CD4-positive, alpha-beta T cell (primary cell): ENCODE measurements around the gene PIK3AP1. TPM values are rescaled to one million over a fixed set of nuclear protein-coding genes. Genes with fewer than 3 reads are reported as not detected.

Source experiments
- ATAC-seq: fragments of 200-7000 bp; cut with Tn5 transposase; one replicate; pipeline ENCODE4 v1.10.0; 2022; ENCODE audit warnings: mild to moderate bottlenecking; ENCODE audit not compliant: poor library complexity
- CTCF ChIA-PET: fragments of 350-600 bp; sonication (Branson Sonifier 250); formaldehyde crosslinking; loops from one replicate; lab custom pipeline; 2021; ENCODE audit warnings: antibody characterized with exemption, inconsistent platforms; lab: Charles Lee
- POLR2A ChIA-PET: fragments of 350-600 bp; sonication (Branson Sonifier 250); formaldehyde crosslinking; loops from one replicate; lab custom pipeline; 2021; ENCODE audit warnings: antibody characterized with exemption, inconsistent platforms; lab: Charles Lee
- DNase-seq, 14 experiments: peaks; one replicate each; pipeline ENCODE4 v3.0.0-alpha.2; 2013 to 2020; ENCODE audit warnings: mixed read lengths in 2 of 14
- H3K27ac ChIP-seq, 2 donors: one replicate each; pipeline versions ENCODE4 v1.5.1 to v1.7.0; 2013; ENCODE audit warnings: low read length in 2 of 2, low read depth in 1 of 2, mild to moderate bottlenecking in 1 of 2
- H3K27me3 ChIP-seq, 2 experiments: 1 replicate in 1 of 2; 2 replicates in 1 of 2; pipeline versions ENCODE4 v1.6.1 to v1.7.0; 2013; ENCODE audit warnings: low read length in 2 of 2, control low read depth in 1 of 2, mild to moderate bottlenecking in 1 of 2, moderate library complexity in 1 of 2; ENCODE audit not compliant: insufficient read depth in 2 of 2, control insufficient read depth in 1 of 2
- H3K36me3 ChIP-seq: one replicate; pipeline ENCODE4 v1.6.1; 2013; ENCODE audit warnings: low read length, control low read depth; ENCODE audit not compliant: insufficient read depth
- H3K4me1 ChIP-seq: one replicate; pipeline ENCODE4 v1.6.1; 2013; ENCODE audit warnings: low read length, control low read depth; ENCODE audit not compliant: insufficient read depth
- H3K4me3 ChIP-seq: one replicate; pipeline ENCODE4 v1.5.1; 2013; ENCODE audit warnings: mild to moderate bottlenecking, low read length, moderate library complexity
- H3K9me3 ChIP-seq, 2 experiments: 1 replicate in 1 of 2; 2 replicates in 1 of 2; pipeline versions ENCODE4 v1.6.1 to v1.7.0; 2013; ENCODE audit warnings: low read length in 2 of 2, mild to moderate bottlenecking in 2 of 2, control low read depth in 1 of 2, moderate library complexity in 1 of 2; ENCODE audit not compliant: control insufficient read depth in 1 of 2, insufficient read depth in 1 of 2
- H3K27ac Mint-ChIP-seq: one replicate; pipeline ENCODE4 v1.8.0; 2020; ENCODE audit warnings: mixed read lengths
- H3K27me3 Mint-ChIP-seq: one replicate; pipeline ENCODE4 v1.8.0; 2021; ENCODE audit warnings: mixed read lengths
- H3K36me3 Mint-ChIP-seq: one replicate; pipeline ENCODE4 v1.8.0; 2021; ENCODE audit warnings: low read depth, mixed read lengths
- H3K4me1 Mint-ChIP-seq: one replicate; pipeline ENCODE4 v1.8.0; 2021; ENCODE audit warnings: low read depth, mixed read lengths
- H3K4me3 Mint-ChIP-seq: one replicate; pipeline ENCODE4 v1.8.0; 2020; ENCODE audit warnings: mild to moderate bottlenecking, mixed read lengths
- H3K9me3 Mint-ChIP-seq: one replicate; pipeline ENCODE4 v1.8.0; 2020; ENCODE audit warnings: mixed read lengths
- intact Hi-C, 2 experiments: fragments of 100-400 bp; cut with DNase I in 1 of 2; cut with micrococcal nuclease in 1 of 2; formaldehyde crosslinking; loops; one replicate each; pipeline versions ENCODE4 v1.15.1 to v1.9.0; 2023 to 2025; cut with DNase I, micrococcal nuclease
- total RNA-seq, 174 experiments: library from RNA in 2 of 174; stranded (reverse) in 2 of 174; gene quantifications; one replicate each; pipeline ENCODE4 v1.2.3 and lab custom pipeline; 2021 to 2026
- TF ChIP-seq, protein P1 (sequence below): fragments of 200-600 bp; IDR thresholded peaks from one replicate; pipeline ENCODE4 v1.8.0; 2022; ENCODE audit warnings: antibody characterized with exemption, mild to moderate bottlenecking

PIK3AP1 gene
- total RNA-seq, 2 experiments from 2014 or later: 0.58 to 0.59 TPM

- Histone ChIP-seq H3K4me3 (no peak overlapping the region), H3K4me1 (no peaks in the 10 kb centered on the region), H3K27me3 (no peaks in the 10 kb centered on the region), H3K27ac (no peak overlapping the region), H3K9me3 (no peaks in the 10 kb centered on the region), H3K36me3 (no peaks in the 10 kb centered on the region)
- DNase-seq (no peak), ATAC-seq (no peak)
- no peak overlapping the region for H3K27ac Mint-ChIP-seq
- TF ChIP-seq, protein P1, sequence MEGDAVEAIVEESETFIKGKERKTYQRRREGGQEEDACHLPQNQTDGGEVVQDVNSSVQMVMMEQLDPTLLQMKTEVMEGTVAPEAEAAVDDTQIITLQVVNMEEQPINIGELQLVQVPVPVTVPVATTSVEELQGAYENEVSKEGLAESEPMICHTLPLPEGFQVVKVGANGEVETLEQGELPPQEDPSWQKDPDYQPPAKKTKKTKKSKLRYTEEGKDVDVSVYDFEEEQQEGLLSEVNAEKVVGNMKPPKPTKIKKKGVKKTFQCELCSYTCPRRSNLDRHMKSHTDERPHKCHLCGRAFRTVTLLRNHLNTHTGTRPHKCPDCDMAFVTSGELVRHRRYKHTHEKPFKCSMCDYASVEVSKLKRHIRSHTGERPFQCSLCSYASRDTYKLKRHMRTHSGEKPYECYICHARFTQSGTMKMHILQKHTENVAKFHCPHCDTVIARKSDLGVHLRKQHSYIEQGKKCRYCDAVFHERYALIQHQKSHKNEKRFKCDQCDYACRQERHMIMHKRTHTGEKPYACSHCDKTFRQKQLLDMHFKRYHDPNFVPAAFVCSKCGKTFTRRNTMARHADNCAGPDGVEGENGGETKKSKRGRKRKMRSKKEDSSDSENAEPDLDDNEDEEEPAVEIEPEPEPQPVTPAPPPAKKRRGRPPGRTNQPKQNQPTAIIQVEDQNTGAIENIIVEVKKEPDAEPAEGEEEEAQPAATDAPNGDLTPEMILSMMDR: no peak
- POLR2A ChIA-PET: no interaction called here
- H3K27me3 Mint-ChIP-seq: no peaks in the 10 kb centered on the region
- intact Hi-C loops: no loop called here
- H3K9me3 Mint-ChIP-seq: no peaks in the 10 kb centered on the region
- H3K4me1 Mint-ChIP-seq: no peaks in the 10 kb centered on the region
- no peak overlapping the region for H3K4me3 Mint-ChIP-seq
- H3K36me3 Mint-ChIP-seq: no peaks in the 10 kb centered on the region
- CTCF ChIA-PET: no interaction called here
Observed at GRCh38 chr10:96709525-96709924, 10.8 kb downstream of the PIK3AP1 start.

- Mint-ChIP-seq H3K4me3 (no peak overlapping the region), H3K27ac (no peak overlapping the region), H3K4me1 (no peaks in the 10 kb centered on the region), H3K36me3 (no peaks in the 10 kb centered on the region), H3K9me3 (no peaks in the 10 kb centered on the region), H3K27me3 (no peaks in the 10 kb centered on the region)
- Histone ChIP-seq H3K4me3 (no peak overlapping the region), H3K4me1 (no peaks in the 10 kb centered on the region), H3K9me3 (no peaks in the 10 kb centered on the region), H3K36me3 (no peaks in the 10 kb centered on the region), H3K27me3 (no peaks in the 10 kb centered on the region), H3K27ac (no peak overlapping the region)
- POLR2A ChIA-PET: no interaction called here
- no peak for ATAC-seq
- TF ChIP-seq, protein P1: no peak
- no peak for DNase-seq
- intact Hi-C loops: no loop called here
- CTCF ChIA-PET: no interaction called here
Observed at GRCh38 chr10:96708996-96709395, 11.3 kb downstream of the PIK3AP1 start.

GRCh38 chr10:96708456-96708855, 11.9 kb downstream of the PIK3AP1 start:
- Histone ChIP-seq H3K4me3 (no peak overlapping the region), H3K27ac (no peak overlapping the region), H3K9me3 (no peaks in the 10 kb centered on the region), H3K27me3 (no peaks in the 10 kb centered on the region), H3K36me3 (no peaks in the 10 kb centered on the region), H3K4me1 (no peaks in the 10 kb centered on the region)
- no peak overlapping the region for H3K27ac Mint-ChIP-seq
- intact Hi-C loops: no loop called here
- H3K4me3 Mint-ChIP-seq: no peak overlapping the region
- ChIA-PET CTCF (no interaction called here), POLR2A (no interaction called here)
- ATAC-seq: no peak
- H3K36me3 Mint-ChIP-seq: no peaks in the 10 kb centered on the region
- H3K9me3 Mint-ChIP-seq: no peaks in the 10 kb centered on the region
- TF ChIP-seq, protein P1: no peak
- DNase-seq: peak in 2 of 14 experiments; percentile 52 to 64
- no peaks in the 10 kb centered on the region for H3K4me1 Mint-ChIP-seq
- no peaks in the 10 kb centered on the region for H3K27me3 Mint-ChIP-seq
